NT2/D1 (cell line): ENCODE measurements around the gene ANKRD12.

Source experiments
- DNase-seq: peaks from one replicate; pipeline ENCODE4 v3.0.0-alpha.2; 2011; ENCODE audit warnings: low read depth, low spot score
- H3K27me3 ChIP-seq: 2 replicates; pipeline ENCODE4 v1.6.0; 2011; ENCODE audit warnings: mild to moderate bottlenecking; ENCODE audit not compliant: insufficient read length, insufficient read depth
- H3K36me3 ChIP-seq: 2 replicates; pipeline ENCODE4 v1.6.1; 2011; ENCODE audit warnings: mild to moderate bottlenecking, low read length, mixed read lengths; ENCODE audit not compliant: insufficient read depth, insufficient read length
- H3K4me1 ChIP-seq: 2 replicates; pipeline ENCODE4 v1.5.1; 2011; ENCODE audit not compliant: insufficient read depth, insufficient read length
- H3K4me3 ChIP-seq: 2 replicates; pipeline ENCODE4 v1.5.1; 2011; ENCODE audit warnings: low read depth; ENCODE audit not compliant: insufficient read length
- H3K9ac ChIP-seq: 2 replicates; pipeline ENCODE4 v1.6.0; 2011; ENCODE audit warnings: low read depth; ENCODE audit not compliant: insufficient read length
- H3K9me3 ChIP-seq: 2 replicates; pipeline ENCODE4 v1.5.1; 2011; ENCODE audit warnings: mild to moderate bottlenecking, low read length; ENCODE audit not compliant: insufficient read depth
- SUZ12 ChIP-seq: IDR thresholded peaks from 2 replicates; pipeline ENCODE4 v1.6.1; 2011; ENCODE audit not compliant: insufficient read length, insufficient read depth; ENCODE audit errors: extremely low read depth
- YY1 ChIP-seq: IDR thresholded peaks from 2 replicates; pipeline ENCODE4 v1.6.1; 2011; ENCODE audit not compliant: insufficient read length, insufficient read depth
- ZNF274 ChIP-seq: IDR thresholded peaks from 2 replicates; pipeline ENCODE4 v1.6.1; 2011; ENCODE audit warnings: mild to moderate bottlenecking, low read depth, low read length

ANKRD12 gene

GRCh38 chr18:9231852-9232486 lies 95.4 kb downstream of the ANKRD12 start:
- peaks cover 7% of the 10 kb centered on the region for H3K36me3 ChIP-seq
- TF ChIP-seq SUZ12 (no peak), YY1 (no peak), ZNF274 (no peak)
- H3K4me3 ChIP-seq = no peak overlapping the region

GRCh38 chr18:9232977-9233376 lies 96.4 kb downstream of the ANKRD12 start:
- Histone ChIP-seq H3K36me3 (peaks cover 7% of the 10 kb centered on the region), H3K9ac (no peak overlapping the region), H3K27me3 (no peaks in the 10 kb centered on the region), H3K4me1 (no peaks in the 10 kb centered on the region), H3K9me3 (no peaks in the 10 kb centered on the region), H3K4me3 (no peak overlapping the region)
- no peak for TF ChIP-seq SUZ12
- no peak for TF ChIP-seq YY1
- no peak for TF ChIP-seq ZNF274
- DNase-seq = no peak

More at GRCh38 chr18:9231852-9232486, 95.4 kb downstream of the ANKRD12 start:
- Histone ChIP-seq H3K4me1 (no peaks in the 10 kb centered on the region), H3K27me3 (no peaks in the 10 kb centered on the region), H3K9ac (no peak overlapping the region), H3K9me3 (no peaks in the 10 kb centered on the region)
- DNase-seq = no peak

- Histone ChIP-seq H3K9ac (no peak overlapping the region), H3K4me1 (no peaks in the 10 kb centered on the region), H3K9me3 (no peaks in the 10 kb centered on the region), H3K4me3 (no peak overlapping the region), H3K36me3 (peaks cover 7% of the 10 kb centered on the region), H3K27me3 (no peaks in the 10 kb centered on the region)
- TF ChIP-seq SUZ12 = no peak
- TF ChIP-seq YY1 = no peak
- no peak for TF ChIP-seq ZNF274
- no peak for DNase-seq
Observed at GRCh38 chr18:9233771-9234440, 97.3 kb downstream of the ANKRD12 start.

GRCh38 chr18:9234528-9234927 lies 97.9 kb downstream of the ANKRD12 start:
- H3K9me3 ChIP-seq = no peaks in the 10 kb centered on the region
- no peaks in the 10 kb centered on the region for H3K4me1 ChIP-seq
- no peak overlapping the region for H3K9ac ChIP-seq
- TF ChIP-seq SUZ12 (no peak), ZNF274 (no peak), YY1 (no peak)
- DNase-seq = no peak
- no peak overlapping the region for H3K4me3 ChIP-seq
- H3K36me3 ChIP-seq = peaks cover 7% of the 10 kb centered on the region
- no peaks in the 10 kb centered on the region for H3K27me3 ChIP-seq

GRCh38 chr18:9237981-9238380 lies 101.4 kb downstream of the ANKRD12 start:
- no peak for DNase-seq
- H3K9me3 ChIP-seq = no peaks in the 10 kb centered on the region
- H3K4me3 ChIP-seq = no peak overlapping the region
- H3K27me3 ChIP-seq = no peaks in the 10 kb centered on the region
- H3K4me1 ChIP-seq = no peaks in the 10 kb centered on the region
- TF ChIP-seq SUZ12 (no peak), YY1 (no peak), ZNF274 (no peak)
- no peak overlapping the region for H3K9ac ChIP-seq
- peaks cover 9% of the 10 kb centered on the region for H3K36me3 ChIP-seq

GRCh38 chr18:9239720-9240119 lies 103.1 kb downstream of the ANKRD12 start:
- H3K27me3 ChIP-seq = no peaks in the 10 kb centered on the region
- no peak overlapping the region for H3K9ac ChIP-seq
- H3K36me3 ChIP-seq = peaks cover 2% of the 10 kb centered on the region
- no peak for DNase-seq
- no peaks in the 10 kb centered on the region for H3K9me3 ChIP-seq
- TF ChIP-seq YY1 = no peak
- no peak for TF ChIP-seq ZNF274
- no peak for TF ChIP-seq SUZ12
- H3K4me1 ChIP-seq = no peaks in the 10 kb centered on the region
- H3K4me3 ChIP-seq = no peak overlapping the region

GRCh38 chr18:9240270-9240669 lies 103.7 kb downstream of the ANKRD12 start:
- no peaks in the 10 kb centered on the region for H3K9me3 ChIP-seq
- TF ChIP-seq YY1 (no peak), SUZ12 (no peak), ZNF274 (no peak)
- DNase-seq = no peak
- no peaks in the 10 kb centered on the region for H3K27me3 ChIP-seq
- no peak overlapping the region for H3K9ac ChIP-seq
- H3K36me3 ChIP-seq = peaks cover 2% of the 10 kb centered on the region
- no peaks in the 10 kb centered on the region for H3K4me1 ChIP-seq
- no peak overlapping the region for H3K4me3 ChIP-seq

GRCh38 chr18:9243029-9243428 lies 106.4 kb downstream of the ANKRD12 start:
- H3K9ac ChIP-seq = no peak overlapping the region
- no peak for DNase-seq
- H3K4me3 ChIP-seq = no peak overlapping the region
- H3K9me3 ChIP-seq = no peaks in the 10 kb centered on the region
- no peaks in the 10 kb centered on the region for H3K4me1 ChIP-seq
- no peak for TF ChIP-seq SUZ12
- TF ChIP-seq ZNF274 = no peak
- no peak for TF ChIP-seq YY1
- peaks cover 2% of the 10 kb centered on the region for H3K36me3 ChIP-seq
- no peaks in the 10 kb centered on the region for H3K27me3 ChIP-seq
